Measurements from ENCODE around the gene OR2J2.
"Not testable (repeated sequence)": the region's sequence is repeated elsewhere in the genome, so short reads cannot be mapped to it uniquely, and the experiment has no call there.

DNA sequence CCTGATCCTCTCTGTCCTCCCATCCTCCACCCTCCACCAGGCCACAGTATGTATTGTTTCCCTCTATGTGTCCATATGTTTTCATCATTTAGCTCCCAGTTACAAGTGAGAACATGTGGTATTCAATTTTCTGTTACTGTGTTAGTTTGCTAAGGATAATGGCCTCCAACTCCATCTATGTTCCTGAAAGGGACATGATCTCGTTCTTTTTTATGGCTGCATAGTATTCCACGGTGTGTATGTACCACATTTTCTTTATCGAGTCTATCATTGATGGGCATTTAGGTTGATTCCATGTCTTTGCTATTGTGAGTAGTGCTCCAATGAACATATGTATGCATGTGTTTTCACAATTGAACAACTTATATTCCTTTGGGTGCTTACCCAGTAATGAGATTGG, 21.3 kb upstream of the OR2J2 start:
- TF ChIP-seq, protein P1, sequence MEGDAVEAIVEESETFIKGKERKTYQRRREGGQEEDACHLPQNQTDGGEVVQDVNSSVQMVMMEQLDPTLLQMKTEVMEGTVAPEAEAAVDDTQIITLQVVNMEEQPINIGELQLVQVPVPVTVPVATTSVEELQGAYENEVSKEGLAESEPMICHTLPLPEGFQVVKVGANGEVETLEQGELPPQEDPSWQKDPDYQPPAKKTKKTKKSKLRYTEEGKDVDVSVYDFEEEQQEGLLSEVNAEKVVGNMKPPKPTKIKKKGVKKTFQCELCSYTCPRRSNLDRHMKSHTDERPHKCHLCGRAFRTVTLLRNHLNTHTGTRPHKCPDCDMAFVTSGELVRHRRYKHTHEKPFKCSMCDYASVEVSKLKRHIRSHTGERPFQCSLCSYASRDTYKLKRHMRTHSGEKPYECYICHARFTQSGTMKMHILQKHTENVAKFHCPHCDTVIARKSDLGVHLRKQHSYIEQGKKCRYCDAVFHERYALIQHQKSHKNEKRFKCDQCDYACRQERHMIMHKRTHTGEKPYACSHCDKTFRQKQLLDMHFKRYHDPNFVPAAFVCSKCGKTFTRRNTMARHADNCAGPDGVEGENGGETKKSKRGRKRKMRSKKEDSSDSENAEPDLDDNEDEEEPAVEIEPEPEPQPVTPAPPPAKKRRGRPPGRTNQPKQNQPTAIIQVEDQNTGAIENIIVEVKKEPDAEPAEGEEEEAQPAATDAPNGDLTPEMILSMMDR (conservative IDR thresholded peaks at IDR 0.05; ENCODE audit: low read depth, low read length), result not testable (repeated sequence)
- TF ChIP-seq BHLHE40 (IDR thresholded peaks at IDR 0.05; ENCODE audit: low read depth, low read length); RFX5 (IDR thresholded peaks at IDR 0.05; ENCODE audit: low read depth, low read length); CHD1 (IDR thresholded peaks at IDR 0.05; ENCODE audit: low read depth, low read length); FOS (IDR thresholded peaks at IDR 0.05; ENCODE audit: low read depth, low read length); MAFK (IDR thresholded peaks at IDR 0.05; ENCODE audit: low read depth, low read length); POLR2A (IDR thresholded peaks at IDR 0.05; ENCODE audit: low read depth, low read length); CEBPB (IDR thresholded peaks at IDR 0.05; ENCODE audit: low read depth, low read length); RAD21 (IDR thresholded peaks at IDR 0.05; ENCODE audit: low read length); RCOR1 (IDR thresholded peaks at IDR 0.05; ENCODE audit: insufficient replicate concordance, low read length): not testable (repeated sequence)
- TF ChIP-seq, protein P2, sequence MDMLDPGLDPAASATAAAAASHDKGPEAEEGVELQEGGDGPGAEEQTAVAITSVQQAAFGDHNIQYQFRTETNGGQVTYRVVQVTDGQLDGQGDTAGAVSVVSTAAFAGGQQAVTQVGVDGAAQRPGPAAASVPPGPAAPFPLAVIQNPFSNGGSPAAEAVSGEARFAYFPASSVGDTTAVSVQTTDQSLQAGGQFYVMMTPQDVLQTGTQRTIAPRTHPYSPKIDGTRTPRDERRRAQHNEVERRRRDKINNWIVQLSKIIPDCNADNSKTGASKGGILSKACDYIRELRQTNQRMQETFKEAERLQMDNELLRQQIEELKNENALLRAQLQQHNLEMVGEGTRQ (IDR thresholded peaks at IDR 0.05; ENCODE audit: low read depth, low read length), result not testable (repeated sequence)

Measured in IMR-90 (cell line).